CD4-positive, alpha-beta T cell (primary cell): ENCODE measurements around the gene HOXA7. TPM values are rescaled to one million over a fixed set of nuclear protein-coding genes. Genes with fewer than 3 reads are reported as not detected.

Experiments
- ATAC-seq: fragments of 200-7000 bp; cut with Tn5 transposase; one replicate; pipeline ENCODE4 v1.10.0; 2022; ENCODE audit warnings: mild to moderate bottlenecking; ENCODE audit not compliant: poor library complexity
- CTCF ChIA-PET: fragments of 350-600 bp; sonication (Branson Sonifier 250); formaldehyde crosslinking; loops from one replicate; lab custom pipeline; 2021; ENCODE audit warnings: antibody characterized with exemption, inconsistent platforms; lab: Charles Lee
- POLR2A ChIA-PET: fragments of 350-600 bp; sonication (Branson Sonifier 250); formaldehyde crosslinking; loops from one replicate; lab custom pipeline; 2021; ENCODE audit warnings: antibody characterized with exemption, inconsistent platforms; lab: Charles Lee
- DNase-seq, 14 experiments: peaks; one replicate each; pipeline ENCODE4 v3.0.0-alpha.2; 2013 to 2020; ENCODE audit warnings: mixed read lengths in 2 of 14
- H3K27ac ChIP-seq, 2 donors: one replicate each; pipeline versions ENCODE4 v1.5.1 to v1.7.0; 2013; ENCODE audit warnings: low read length in 2 of 2, low read depth in 1 of 2, mild to moderate bottlenecking in 1 of 2
- H3K27me3 ChIP-seq, 2 experiments: 1 replicate in 1 of 2; 2 replicates in 1 of 2; pipeline versions ENCODE4 v1.6.1 to v1.7.0; 2013; ENCODE audit warnings: low read length in 2 of 2, control low read depth in 1 of 2, mild to moderate bottlenecking in 1 of 2, moderate library complexity in 1 of 2; ENCODE audit not compliant: insufficient read depth in 2 of 2, control insufficient read depth in 1 of 2
- H3K36me3 ChIP-seq: one replicate; pipeline ENCODE4 v1.6.1; 2013; ENCODE audit warnings: low read length, control low read depth; ENCODE audit not compliant: insufficient read depth
- H3K4me1 ChIP-seq: one replicate; pipeline ENCODE4 v1.6.1; 2013; ENCODE audit warnings: low read length, control low read depth; ENCODE audit not compliant: insufficient read depth
- H3K4me3 ChIP-seq: one replicate; pipeline ENCODE4 v1.5.1; 2013; ENCODE audit warnings: mild to moderate bottlenecking, low read length, moderate library complexity
- H3K9me3 ChIP-seq, 2 experiments: 1 replicate in 1 of 2; 2 replicates in 1 of 2; pipeline versions ENCODE4 v1.6.1 to v1.7.0; 2013; ENCODE audit warnings: low read length in 2 of 2, mild to moderate bottlenecking in 2 of 2, control low read depth in 1 of 2, moderate library complexity in 1 of 2; ENCODE audit not compliant: control insufficient read depth in 1 of 2, insufficient read depth in 1 of 2
- H3K27ac Mint-ChIP-seq: one replicate; pipeline ENCODE4 v1.8.0; 2020; ENCODE audit warnings: mixed read lengths
- H3K27me3 Mint-ChIP-seq: one replicate; pipeline ENCODE4 v1.8.0; 2021; ENCODE audit warnings: mixed read lengths
- H3K36me3 Mint-ChIP-seq: one replicate; pipeline ENCODE4 v1.8.0; 2021; ENCODE audit warnings: low read depth, mixed read lengths
- H3K4me1 Mint-ChIP-seq: one replicate; pipeline ENCODE4 v1.8.0; 2021; ENCODE audit warnings: low read depth, mixed read lengths
- H3K4me3 Mint-ChIP-seq: one replicate; pipeline ENCODE4 v1.8.0; 2020; ENCODE audit warnings: mild to moderate bottlenecking, mixed read lengths
- H3K9me3 Mint-ChIP-seq: one replicate; pipeline ENCODE4 v1.8.0; 2020; ENCODE audit warnings: mixed read lengths
- intact Hi-C, 2 experiments: fragments of 100-400 bp; cut with DNase I in 1 of 2; cut with micrococcal nuclease in 1 of 2; formaldehyde crosslinking; loops; one replicate each; pipeline versions ENCODE4 v1.15.1 to v1.9.0; 2023 to 2025; cut with DNase I, micrococcal nuclease
- total RNA-seq, 174 experiments: library from RNA in 2 of 174; stranded (reverse) in 2 of 174; gene quantifications; one replicate each; pipeline ENCODE4 v1.2.3 and lab custom pipeline; 2021 to 2026
- TF ChIP-seq, protein P1 (sequence below): fragments of 200-600 bp; IDR thresholded peaks from one replicate; pipeline ENCODE4 v1.8.0; 2022; ENCODE audit warnings: antibody characterized with exemption, mild to moderate bottlenecking

HOXA7 gene
- total RNA-seq, 2 experiments from 2014 or later = not detected

DNA sequence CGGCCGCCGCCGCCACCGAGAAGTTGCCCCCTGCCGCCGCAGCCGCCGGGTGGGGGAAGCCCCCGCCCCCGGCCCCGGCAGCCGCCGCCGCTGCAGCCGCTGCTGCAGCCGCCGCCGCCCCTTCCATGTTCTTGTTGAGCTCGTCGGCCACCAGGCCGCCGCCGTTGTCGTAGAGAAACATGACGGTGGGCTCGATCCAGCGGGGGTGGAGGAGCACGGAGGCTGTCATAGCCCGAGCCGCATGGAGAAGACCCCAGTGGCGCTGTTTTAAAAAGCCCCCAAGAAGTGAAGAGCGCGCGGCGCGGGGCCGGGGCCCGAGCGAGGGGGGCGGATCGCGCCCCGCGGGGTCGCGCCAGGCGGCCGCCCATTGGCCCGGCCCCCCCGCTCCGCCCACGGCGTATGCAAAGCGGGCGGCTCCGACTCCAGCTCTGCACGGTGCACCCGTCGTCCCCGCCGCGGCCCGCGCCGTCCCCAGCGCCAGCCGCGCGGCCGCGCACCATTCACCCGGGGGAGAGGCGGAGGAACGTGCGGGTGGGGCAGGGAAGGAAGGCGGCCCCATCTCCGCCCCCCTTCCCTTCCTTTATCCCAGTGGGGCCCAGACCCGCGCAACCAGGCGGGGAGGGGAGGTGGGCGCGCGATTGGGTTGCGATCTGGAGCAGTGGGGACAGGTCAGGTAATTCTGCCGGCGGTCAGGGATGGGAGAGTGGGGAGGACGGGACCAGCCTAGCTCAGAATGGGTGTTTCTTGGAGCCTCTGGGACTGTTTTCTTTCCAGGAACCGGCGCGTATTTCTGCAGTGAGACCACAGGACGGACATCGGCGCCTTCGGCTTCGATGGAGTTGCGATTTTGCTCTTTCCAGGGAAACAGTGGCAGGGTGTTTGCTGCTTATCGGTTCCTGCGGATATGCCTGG lies 43.6 kb upstream of the HOXA7 start, which contains the start of gene HOXA13:
TSS of gene HOXA13 (minus strand) at position 243 of the 912 bp plus-strand sequence. CDS start at position 229, 14 bp downstream.
- no peak within 1 kb of the TSS for H3K27ac Mint-ChIP-seq
- ATAC-seq (peak; percentile 60), DNase-seq (peak in 3 of 14 experiments; percentile 36 to 54 (median 51))
- H3K4me3 Mint-ChIP-seq = peak within 1 kb of the TSS; percentile 82
- ChIA-PET POLR2A (interaction anchor here (0.6 to 1.5 kb wide), 3 partner anchors 14 to 1338 kb away, joined by 3 read pairs; no protein-coding TSS in a partner anchor), CTCF (interaction anchor here (1.4 kb wide), 1 partner anchor 11 kb away, joined by 4 read pairs; no protein-coding TSS in a partner anchor)
- Histone ChIP-seq H3K27ac (no peak within 1 kb of the TSS), H3K4me1 (peaks cover 47% of the 10 kb centered on the region), H3K4me3 (peak within 1 kb of the TSS; percentile 28), H3K27me3 (peaks cover 82 to 89% of the 10 kb centered on the region in 2 experiments), H3K36me3 (no peaks in the 10 kb centered on the region), H3K9me3 (peaks cover 0 to 32% of the 10 kb centered on the region in 2 experiments)
- no peaks in the 10 kb centered on the region for H3K9me3 Mint-ChIP-seq
- H3K4me1 Mint-ChIP-seq = peaks cover 46% of the 10 kb centered on the region
- TF ChIP-seq, protein P1, sequence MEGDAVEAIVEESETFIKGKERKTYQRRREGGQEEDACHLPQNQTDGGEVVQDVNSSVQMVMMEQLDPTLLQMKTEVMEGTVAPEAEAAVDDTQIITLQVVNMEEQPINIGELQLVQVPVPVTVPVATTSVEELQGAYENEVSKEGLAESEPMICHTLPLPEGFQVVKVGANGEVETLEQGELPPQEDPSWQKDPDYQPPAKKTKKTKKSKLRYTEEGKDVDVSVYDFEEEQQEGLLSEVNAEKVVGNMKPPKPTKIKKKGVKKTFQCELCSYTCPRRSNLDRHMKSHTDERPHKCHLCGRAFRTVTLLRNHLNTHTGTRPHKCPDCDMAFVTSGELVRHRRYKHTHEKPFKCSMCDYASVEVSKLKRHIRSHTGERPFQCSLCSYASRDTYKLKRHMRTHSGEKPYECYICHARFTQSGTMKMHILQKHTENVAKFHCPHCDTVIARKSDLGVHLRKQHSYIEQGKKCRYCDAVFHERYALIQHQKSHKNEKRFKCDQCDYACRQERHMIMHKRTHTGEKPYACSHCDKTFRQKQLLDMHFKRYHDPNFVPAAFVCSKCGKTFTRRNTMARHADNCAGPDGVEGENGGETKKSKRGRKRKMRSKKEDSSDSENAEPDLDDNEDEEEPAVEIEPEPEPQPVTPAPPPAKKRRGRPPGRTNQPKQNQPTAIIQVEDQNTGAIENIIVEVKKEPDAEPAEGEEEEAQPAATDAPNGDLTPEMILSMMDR = no peak
- no peaks in the 10 kb centered on the region for H3K36me3 Mint-ChIP-seq
- peaks cover 89% of the 10 kb centered on the region for H3K27me3 Mint-ChIP-seq
- intact Hi-C loops = loop anchor here (5.0 to 10.0 kb wide), 9 partner anchors 48 to 985 kb away; partner anchors contain the start of genes HIBADH (in 2 of the 2), HOXA3 (in 1 of the 2), JAZF1 (in 1 of the 2) and TAX1BP1 (in 1 of the 2)

GRCh38 chr7:27198871-27199801 lies 42.7 kb upstream of the HOXA7 start:
- ChIA-PET CTCF (interaction anchor here (1.4 kb wide), 1 partner anchor 12 kb away, joined by 4 read pairs; no protein-coding TSS in a partner anchor), POLR2A (interaction anchor here (0.7 to 1.5 kb wide), 4 partner anchors 13 to 1337 kb away, joined by 3 to 4 read pairs (median 3); partner anchors contain the start of gene HIBADH)
- DNase-seq (peak in 1 of 14 experiments; percentile 39), ATAC-seq (peak; percentile 19)
- H3K4me1 ChIP-seq = peaks cover 40% of the 10 kb centered on the region
- TF ChIP-seq, protein P1 = no peak
- no peak overlapping the region for H3K27ac ChIP-seq
- peaks cover 89% of the 10 kb centered on the region for H3K27me3 Mint-ChIP-seq
- H3K9me3 ChIP-seq = peaks cover 0 to 27% of the 10 kb centered on the region in 2 experiments
- no peaks in the 10 kb centered on the region for H3K36me3 ChIP-seq
- no peak overlapping the region for H3K4me3 ChIP-seq
- H3K4me1 Mint-ChIP-seq = peaks cover 38% of the 10 kb centered on the region
- intact Hi-C loops = loop anchor here (5.0 to 10.0 kb wide), 9 partner anchors 47 to 986 kb away; partner anchors contain the start of genes HIBADH (in 2 of the 2), HOXA3 (in 1 of the 2), JAZF1 (in 1 of the 2) and TAX1BP1 (in 1 of the 2)
- no peaks in the 10 kb centered on the region for H3K9me3 Mint-ChIP-seq
- peaks cover 82 to 89% of the 10 kb centered on the region in 2 experiments for H3K27me3 ChIP-seq
- no peaks in the 10 kb centered on the region for H3K36me3 Mint-ChIP-seq
- H3K27ac Mint-ChIP-seq = no peak overlapping the region
- H3K4me3 Mint-ChIP-seq = peak overlapping the region; percentile 26
